Aortic smooth muscle cell (primary cell): ENCODE data around the gene ARMH1. TPM values are rescaled to one million over a fixed set of nuclear protein-coding genes. Genes with fewer than 3 reads are reported as not detected.

Experiments used
- total RNA-seq: library from RNA; depleted of rRNA; stranded (reverse); fragments of >200 nt; gene quantifications from 2 replicates; pipeline ENCODE4 v1.2.3, GENCODE V29; 2014

ARMH1 gene
- 0.37 and 0.92 TPM in 2 replicates for total RNA-seq

DNA sequence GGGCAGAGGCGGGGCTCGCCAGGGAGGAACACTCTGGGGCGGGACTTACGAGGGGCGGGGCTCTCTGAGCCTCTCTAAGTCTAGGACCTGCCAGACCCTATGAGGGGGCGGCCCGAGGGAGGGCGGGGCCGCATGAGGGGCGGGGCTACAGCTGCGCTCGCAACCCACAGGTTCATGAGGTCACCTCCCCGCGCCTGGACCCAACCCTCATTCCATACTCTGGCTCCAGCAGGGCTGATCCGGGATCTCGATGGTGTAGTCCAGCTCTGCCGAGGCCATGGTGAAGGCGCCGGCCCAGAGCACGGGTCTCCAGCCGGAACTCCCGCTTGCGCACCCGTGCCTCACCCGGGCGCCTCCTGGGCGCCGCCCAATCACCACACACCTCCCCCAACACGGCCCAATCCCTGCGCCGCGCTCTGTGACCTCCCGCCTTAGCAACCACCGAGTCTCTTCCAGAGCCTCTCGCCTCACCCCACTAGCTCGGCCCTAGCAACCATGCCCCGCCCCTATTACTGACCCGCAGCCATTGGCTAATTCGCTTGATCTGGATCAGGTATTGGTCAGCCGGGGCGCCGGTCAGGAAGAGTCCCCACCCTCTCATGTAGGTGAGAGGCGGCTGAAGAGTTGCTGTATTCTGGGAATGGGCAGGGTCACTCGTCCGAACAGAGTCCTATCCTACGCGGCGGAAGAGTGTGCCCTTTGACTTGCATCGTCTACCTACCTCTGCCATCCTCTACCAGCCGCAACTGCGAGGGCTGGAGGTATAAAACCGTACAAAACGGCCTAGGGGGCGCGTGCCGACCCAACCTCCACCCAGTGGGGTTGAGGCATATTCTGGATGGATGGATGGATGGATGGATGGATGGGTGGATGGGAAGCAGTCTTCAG, at the start of gene ARMH1, which contains the start of gene TMEM53:
ARMH1 (plus strand) TSS at position 602 of the 888 bp plus-strand sequence. CDS start 14,984 bp downstream, outside the sequence.
TMEM53 (minus strand) TSS at position 369 of the 888 bp plus-strand sequence; CDS start at position 279, 90 bp downstream.

GRCh38 chr1:44730741-44731512, 56.4 kb downstream of the ARMH1 start, which contains the start of gene RNU5D-1:
Gene RNU5D-1, minus strand, starts transcription at chr1:44731170.

GRCh38 chr1:44739307-44740178, 65.0 kb downstream of the ARMH1 start, which contains the start of gene KIF2C:
Gene KIF2C, plus strand, starts transcription at chr1:44739837. Its CDS starts 96 bp downstream, at chr1:44739933.

Other genes starting within 250 kb of the ARMH1 start
- gene TMEM53, start 233 bp upstream of the ARMH1 start, total RNA-seq = 4.9 and 5.0 TPM in 2 replicates
- gene RNU5D-1, start 56.5 kb downstream of the ARMH1 start, total RNA-seq = not detected in 2 replicates
- 15.3 and 27.3 TPM in 2 replicates for gene KIF2C, start 65.1 kb downstream of the ARMH1 start, total RNA-seq
- gene RPS8, start 100.8 kb downstream of the ARMH1 start, total RNA-seq = 1,243 and 1,276 TPM in 2 replicates
- 0.12 and 0.13 TPM in 2 replicates for gene BEST4, start 113.5 kb downstream of the ARMH1 start, total RNA-seq
- gene PLK3, start 125.7 kb downstream of the ARMH1 start, total RNA-seq = 29.2 and 29.7 TPM in 2 replicates
- gene DYNLT4, start 132.6 kb downstream of the ARMH1 start, total RNA-seq = 0.12 TPM in 1 of 2 replicates, not detected in the other
- 5.3 and 7.6 TPM in 2 replicates for gene BTBD19, start 133.8 kb downstream of the ARMH1 start, total RNA-seq
- gene PTCH2, start 168.5 kb downstream of the ARMH1 start, total RNA-seq = 0.12 and 0.40 TPM in 2 replicates